Left kidney (tissue), 8 donors: ENCODE measurements around the gene KRTAP5-1. TPM values are rescaled to one million over a fixed set of nuclear protein-coding genes. Genes with fewer than 3 reads are reported as not detected.
"Not testable (repeated sequence)": the region's sequence is repeated elsewhere in the genome, so short reads cannot be mapped to it uniquely, and the experiment has no call there.

Experiments used
- DNase-seq: peaks from one replicate; pipeline ENCODE4 v3.0.0-alpha.2; 2013
- long read RNA-seq, 8 donors: transcript quantifications; one replicate each; lab custom pipeline, GENCODE V29; 2026
- polyA plus RNA-seq: library from polyadenylated mRNA; unstranded; fragments of 120-200 nt; gene quantifications from one replicate; pipeline ENCODE4 v1.2.1, GENCODE V29; 2013; ENCODE audit not compliant: insufficient read length

Gene KRTAP5-1, protein sequence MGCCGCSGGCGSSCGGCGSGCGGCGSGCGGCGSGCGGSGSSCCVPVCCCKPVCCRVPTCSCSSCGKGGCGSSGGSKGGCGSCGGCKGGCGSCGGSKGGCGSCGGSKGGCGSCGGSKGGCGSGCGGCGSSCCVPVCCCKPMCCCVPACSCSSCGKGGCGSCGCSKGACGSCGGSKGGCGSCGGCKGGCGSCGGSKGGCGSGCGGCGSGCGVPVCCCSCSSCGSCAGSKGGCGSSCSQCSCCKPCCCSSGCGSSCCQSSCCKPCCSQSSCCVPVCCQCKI
- 0.35 TPM for polyA plus RNA-seq
- long read RNA-seq, donor 1, result 0 reads
- long read RNA-seq, donor 2, result 0 reads
- long read RNA-seq, donor 3, result 0 reads
- long read RNA-seq, donor 4, result 0 reads
- long read RNA-seq, donor 5, partial matches to known transcripts, result 0 of 1 reads
- long read RNA-seq, donor 5, other reads (novel, unspliced or antisense), result 0 of 1 reads
- long read RNA-seq, donor 6, result 0 reads
- long read RNA-seq, donor 7, result 0 reads
- long read RNA-seq, donor 8, result 0 reads

DNA sequence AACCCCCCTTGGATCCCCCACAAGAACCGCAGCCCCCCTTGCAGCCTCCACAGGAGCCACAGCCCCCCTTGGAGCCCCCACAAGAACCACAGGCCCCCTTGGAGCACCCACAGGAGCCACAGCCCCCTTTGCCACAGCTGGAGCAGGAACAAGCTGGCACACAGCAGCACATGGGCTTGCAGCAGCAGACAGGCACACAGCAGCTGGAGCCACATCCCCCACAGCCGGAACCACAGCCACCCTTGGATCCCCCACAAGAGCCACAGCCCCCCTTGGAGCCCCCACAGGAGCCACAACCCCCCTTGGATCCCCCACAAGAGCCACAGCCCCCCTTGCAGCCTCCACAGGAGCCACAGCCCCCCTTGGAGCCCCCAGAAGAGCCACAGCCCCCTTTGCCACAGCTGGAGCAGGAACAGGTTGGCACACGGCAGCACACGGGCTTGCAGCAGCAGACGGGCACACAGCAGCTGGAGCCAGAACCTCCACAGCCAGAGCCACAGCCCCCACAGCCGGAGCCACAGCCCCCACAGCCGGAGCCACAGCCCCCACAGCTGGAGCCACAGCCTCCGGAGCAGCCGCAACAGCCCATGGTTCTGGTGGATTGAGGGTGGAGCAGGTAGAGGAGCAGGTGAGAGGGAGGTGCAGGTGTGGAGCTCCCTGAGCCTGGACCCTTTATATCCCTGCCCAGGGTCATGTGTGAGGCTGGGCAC, at the start of gene KRTAP5-1:
Gene KRTAP5-1, minus strand, starts transcription at position 623 of the 710 bp plus-strand sequence. Its CDS starts 34 bp downstream, at position 589.
- not testable (repeated sequence) for DNase-seq

DNA sequence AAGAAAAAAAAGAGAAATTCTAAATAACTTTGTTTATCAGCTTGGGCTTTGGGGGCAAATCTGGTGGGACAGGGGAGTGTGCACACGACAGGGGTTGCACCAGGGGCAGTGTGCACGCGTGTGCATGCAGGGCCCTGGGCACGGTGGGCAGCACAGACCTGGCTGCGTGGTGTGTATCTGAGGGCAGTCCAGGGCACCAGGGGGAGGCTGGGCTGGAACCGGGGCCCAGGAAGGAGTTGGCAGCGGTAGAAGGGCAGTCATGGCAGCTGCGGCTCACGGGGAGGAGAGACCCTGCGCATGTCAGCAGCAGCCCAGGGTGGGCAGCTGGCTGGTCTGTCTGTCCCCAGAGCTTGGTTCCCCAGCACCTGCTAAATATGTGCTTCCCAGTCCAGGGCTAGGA, 48.8 kb upstream of the KRTAP5-1 start:
- no peak for DNase-seq

DNA sequence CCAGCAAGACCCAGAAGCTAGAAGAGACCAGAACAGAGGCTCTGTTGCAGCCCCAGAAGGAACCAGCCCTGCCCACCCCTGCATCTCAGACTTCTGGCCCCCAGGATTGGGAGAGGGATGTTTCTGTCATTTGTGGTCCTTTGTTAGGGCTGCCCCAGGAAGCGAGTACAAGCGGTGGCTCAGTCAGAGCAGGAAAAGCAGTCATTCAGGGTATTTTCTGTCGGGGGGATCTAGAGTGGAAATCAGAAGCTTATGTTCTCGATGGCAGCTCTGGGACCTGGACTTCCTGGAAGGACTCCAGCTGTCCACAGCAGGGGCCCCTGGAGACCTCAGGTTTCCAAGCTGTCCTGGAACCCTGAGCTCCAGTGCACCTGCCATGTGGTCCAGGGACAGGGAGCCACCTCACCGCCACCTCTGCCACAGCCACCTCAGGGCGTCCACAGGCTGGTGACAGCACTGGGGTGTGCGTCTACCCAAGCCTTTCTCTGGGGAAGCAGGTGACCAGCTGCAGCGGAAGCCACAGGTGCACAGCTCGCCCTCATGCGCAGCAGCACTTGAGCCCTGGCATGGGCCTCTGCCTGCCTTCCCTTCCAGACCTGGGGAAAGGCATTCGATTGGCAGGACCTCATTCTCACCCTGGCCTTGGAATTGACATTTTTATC, 47.1 kb upstream of the KRTAP5-1 start:
- DNase-seq, result no peak

DNA sequence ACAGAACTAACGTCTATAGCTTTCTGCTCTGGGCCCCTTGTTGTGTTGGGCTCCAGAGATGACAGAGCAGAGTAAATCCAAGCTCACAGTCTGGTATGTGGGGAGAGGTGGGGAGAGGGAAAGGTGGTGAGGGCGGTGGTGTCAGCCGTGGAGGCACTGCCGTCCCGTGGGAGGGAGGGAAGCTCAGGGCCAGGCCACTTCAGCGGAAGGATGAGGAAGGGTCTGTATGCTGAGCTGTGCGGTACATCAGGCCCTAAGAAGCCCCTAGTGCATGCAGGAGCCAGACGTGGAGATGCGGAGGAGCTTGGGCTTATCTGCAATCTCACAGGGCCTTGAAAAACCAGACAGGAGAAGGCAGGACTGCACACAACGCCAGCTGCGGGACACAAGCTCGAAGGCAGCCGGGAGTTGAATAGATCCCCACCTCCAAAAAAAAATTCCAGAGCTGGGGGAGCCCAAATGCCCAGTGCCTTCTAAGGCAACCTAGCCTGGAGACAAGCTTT, 46.0 kb upstream of the KRTAP5-1 start:
- no peak for DNase-seq

DNA sequence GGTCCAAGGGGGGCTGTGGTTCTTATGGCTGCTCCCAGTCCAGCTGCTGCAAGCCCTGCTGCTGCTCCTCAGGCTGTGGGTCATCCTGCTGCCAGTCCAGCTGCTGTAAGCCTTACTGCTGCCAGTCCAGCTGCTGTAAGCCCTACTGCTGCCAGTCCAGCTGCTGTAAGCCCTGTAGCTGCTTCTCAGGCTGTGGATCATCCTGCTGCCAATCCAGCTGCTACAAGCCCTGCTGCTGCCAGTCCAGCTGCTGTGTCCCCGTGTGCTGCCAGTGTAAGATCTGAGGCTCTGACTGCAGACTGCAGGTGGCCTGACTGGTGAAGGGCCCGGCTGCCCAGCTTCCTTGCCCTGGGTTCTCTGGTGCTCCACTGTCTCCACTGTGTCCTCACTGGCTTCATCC, 45.2 kb upstream of the KRTAP5-1 start:
- DNase-seq, result no peak

DNA sequence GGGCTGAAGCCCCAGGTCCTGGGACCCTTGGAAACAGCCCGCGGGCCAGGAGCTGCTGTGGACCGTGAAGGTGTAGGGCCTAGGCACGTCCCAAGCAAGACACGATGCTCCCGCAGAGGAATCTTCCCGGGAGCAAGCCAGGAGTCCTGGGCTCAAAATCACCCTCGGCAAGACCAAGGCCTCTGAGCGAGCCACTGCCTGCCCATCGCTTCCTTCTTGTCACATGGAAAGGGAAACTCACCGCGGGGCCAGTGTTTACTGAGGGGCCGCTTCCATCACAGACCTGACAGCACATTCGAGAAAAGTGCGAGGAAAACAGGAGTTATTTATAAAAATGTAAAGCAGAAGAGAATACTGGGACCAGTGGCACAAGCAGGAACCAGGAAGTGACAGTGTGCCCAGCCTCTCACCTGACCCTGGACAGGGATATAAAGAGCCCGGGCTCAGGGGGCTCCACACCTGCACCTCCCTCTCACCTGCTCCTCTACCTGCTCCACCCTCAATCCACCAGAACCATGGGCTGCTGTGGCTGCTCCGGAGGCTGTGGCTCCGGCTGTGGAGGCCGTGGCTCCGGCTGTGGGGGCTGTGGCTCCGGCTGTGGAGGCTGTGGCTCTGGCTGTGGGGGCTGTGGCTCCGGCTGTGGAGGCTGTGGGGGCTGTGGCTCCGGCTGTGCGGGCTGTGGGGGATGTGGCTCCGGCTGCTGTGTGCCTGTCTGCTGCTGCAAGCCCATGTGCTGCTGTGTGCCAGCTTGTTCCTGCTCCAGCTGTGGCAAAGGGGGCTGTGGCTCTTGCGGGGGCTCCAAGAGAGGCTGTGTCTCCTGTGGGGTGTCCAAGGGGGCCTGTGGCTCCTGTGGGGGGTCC, 44.5 kb upstream of the KRTAP5-1 start, which contains the start of gene KRTAP5-5:
Gene KRTAP5-5, plus strand, starts transcription at position 450 of the 860 bp plus-strand sequence. Its CDS starts 66 bp downstream, at position 516.
- no peak for DNase-seq

DNA sequence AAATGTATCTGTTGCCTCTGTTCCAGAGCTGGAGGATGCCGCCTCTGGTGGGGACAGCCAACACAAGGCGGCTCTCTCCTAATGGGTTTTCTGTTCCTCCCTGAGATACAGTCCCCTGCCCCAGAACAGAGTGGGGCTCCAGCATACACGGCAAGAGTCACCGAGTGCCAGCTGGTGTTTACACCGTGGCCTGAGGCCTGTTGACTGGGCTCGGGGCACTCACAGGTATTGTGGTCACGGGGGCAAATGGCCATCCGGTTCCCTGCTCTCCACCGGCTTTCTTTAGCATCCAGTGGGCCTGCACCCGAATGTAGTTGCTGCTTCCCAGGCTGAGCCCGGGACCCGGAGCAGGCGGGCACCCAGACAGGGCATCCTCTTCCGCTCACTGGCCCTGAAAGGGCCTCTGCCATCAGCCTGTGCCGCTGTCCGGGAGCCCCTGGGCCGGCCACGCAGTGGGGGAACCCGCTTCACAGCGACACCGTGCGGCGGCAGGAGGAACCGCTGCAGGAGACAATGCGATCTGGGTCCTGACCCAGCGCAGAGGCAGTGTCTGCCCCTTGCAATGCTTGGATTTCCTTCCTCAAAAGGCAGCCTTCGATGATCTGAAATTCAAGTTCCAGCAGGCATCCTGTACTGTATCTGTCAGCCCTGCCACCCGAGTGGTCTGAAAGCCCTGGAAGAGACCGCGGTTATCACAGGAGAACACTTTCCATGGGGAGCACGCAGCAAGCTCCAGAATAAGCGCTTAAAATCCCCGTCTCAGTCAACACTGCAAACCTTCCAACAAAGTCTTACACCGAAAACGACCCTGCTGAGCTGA, 43.6 kb upstream of the KRTAP5-1 start:
- DNase-seq, result no peak

DNA sequence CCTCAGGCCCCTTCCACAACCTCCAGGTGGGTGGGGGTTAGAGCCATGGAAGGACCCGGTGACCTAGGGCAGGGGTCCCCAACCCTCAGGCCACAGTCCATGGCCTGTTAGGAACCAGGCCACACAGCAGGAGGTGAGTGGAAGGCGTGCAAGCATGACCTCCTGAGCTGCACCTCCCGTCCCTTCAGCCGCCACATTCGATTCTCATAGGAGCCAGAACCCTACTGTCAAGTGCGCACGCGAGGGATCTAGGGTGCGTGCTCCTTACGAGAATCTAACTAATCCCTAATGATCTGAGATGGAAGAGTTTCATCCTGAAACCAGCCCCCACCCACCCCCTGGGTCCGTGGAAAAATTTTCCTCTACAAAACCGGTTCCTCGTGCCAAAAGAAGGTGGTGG, 40.5 kb upstream of the KRTAP5-1 start:
- no peak for DNase-seq

DNA sequence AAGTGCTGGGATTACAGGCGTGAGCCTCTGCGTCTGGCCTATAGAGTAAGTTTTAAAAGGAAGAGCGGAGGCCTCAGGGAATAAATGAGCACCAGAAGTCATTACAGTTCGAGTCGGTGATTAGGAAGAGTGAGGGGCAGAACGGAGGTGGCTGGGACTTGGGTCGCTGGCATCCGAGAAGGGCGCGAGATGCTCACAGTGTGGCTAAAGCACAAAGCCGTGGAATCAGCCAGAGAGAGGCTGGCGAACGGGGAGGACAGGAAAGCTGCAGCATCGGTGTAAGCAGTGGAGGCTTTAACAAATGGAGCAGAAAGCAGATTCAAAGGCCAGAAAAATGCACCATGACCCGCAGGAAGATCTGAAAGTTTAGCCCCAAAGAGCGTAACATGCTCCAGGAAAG, 39.5 kb upstream of the KRTAP5-1 start:
- no peak for DNase-seq

DNA sequence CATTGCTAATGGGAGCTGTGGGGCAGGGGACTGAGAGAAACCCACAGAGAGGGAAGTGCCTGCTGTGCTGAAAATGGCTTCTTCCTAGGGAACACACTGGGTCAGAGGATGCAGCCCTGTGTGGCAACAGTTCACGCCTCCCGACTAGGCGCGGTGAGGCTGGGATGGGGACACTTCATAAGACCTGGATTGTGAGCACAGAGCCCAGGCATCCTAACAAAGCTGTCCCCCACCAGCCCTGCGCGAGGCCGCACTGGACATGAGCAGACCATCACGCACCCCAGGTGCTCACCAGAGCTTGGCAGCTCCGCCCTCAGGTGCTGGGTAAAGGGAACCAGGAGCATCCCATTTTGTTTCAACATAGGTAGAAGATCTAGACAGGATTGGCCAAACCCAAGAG, 38.6 kb upstream of the KRTAP5-1 start:
- no peak for DNase-seq

DNA sequence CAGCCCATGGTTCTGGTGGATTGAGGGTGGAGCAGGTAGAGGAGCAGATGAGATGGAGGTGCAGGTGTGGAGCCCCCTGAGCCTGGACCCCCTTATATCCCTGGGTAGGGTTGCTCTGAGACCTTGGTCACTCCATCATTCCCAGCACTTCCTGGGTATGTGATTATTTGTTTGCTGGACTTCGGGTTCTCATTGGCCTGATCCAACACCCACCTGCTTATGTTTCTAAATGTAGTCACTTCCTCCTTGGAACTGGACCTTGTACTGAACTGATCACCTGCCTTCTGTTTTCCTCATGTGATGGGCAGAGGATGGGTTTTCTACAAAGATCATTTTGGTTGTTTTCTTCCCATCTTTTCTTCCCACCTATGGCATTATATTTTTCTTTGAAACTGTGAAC, 37.0 kb upstream of the KRTAP5-1 start, which contains the start of gene KRTAP5-4:
Gene KRTAP5-4, minus strand, starts transcription at position 53 of the 400 bp plus-strand sequence. Its CDS starts 45 bp downstream, at position 8.
- DNase-seq, result no peak

DNA sequence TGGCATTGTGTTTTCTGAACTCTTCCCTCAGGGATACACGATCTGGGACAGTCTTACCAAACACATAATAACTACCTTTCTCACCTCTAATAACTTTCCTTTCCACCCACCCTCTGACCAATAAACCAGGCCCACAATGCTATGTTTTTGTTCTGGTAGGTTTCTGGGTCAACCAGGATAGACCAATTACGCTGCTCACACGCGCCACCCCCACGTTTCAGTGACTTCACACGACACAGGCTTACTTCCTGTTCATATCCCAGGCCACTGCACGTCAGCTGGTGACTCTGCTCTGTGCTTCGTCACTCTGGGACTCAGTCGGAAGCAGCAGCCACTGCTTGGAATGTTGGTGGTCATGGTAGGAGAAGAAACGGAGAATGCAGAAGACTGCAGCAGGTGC, 34.4 kb upstream of the KRTAP5-1 start:
- no peak for DNase-seq

DNA sequence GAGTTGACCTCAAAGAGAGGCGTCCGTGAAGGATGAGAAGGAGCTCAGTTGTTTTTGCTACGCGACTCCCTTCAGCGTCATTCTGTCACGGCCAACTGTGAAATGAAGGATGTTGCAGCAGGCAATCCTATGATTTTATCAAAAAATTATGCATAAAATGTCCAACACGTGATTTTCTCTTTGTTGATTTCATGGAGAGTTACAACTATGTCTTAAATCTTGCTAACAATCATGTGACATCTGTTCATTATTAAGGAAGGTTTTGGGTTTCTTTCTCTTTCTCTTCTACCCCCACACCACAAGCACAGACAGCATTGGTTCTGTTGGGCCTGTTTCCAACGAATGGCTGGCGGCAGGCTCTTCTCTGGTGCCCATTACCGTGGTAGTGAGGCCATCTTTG, 33.1 kb upstream of the KRTAP5-1 start:
- DNase-seq, result no peak

DNA sequence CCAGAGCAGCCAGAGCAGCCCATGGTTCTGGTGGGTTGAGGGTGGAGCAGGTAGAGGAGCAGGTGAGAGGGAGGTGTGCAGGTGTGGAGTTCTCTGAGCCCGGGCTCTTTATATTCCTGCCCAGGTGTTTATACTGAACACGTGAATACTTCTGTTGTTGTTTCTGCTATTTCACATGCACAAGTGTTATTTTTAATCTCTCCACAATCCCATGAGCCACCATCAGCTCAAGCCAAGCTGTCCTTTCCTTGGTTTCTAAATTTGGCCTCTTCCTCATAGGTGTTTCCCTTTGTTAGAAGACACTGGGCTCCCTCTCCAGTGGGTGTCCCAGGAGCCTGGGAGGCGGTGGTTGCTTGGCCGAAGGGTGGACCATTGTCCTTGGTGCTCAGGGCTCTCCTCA, 23.3 kb upstream of the KRTAP5-1 start, which contains the start of gene KRTAP5-3:
Gene KRTAP5-3, minus strand, starts transcription at position 101 of the 400 bp plus-strand sequence. Its CDS starts 78 bp downstream, at position 23.
- no peak for DNase-seq

DNA sequence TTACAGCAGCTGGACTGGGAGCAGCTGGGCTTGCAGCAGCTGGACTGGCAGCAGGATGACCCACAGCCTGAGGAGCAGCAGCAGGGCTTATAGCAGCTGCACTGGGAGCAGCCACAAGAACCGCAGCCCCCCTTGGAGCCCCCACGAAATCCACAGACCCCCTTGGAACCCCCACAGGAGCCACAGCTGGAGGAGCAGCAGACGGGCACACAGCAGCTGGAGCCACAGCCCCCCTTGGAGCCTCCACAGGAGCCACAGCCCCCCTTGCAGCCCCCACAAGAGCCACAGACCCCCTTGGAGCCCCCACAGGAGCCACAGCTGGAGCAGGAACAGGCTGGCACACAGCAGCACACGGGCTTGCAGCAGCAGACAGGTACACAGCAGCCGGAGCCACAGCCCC, 22.8 kb upstream of the KRTAP5-1 start:
- DNase-seq, result not testable (repeated sequence)

DNA sequence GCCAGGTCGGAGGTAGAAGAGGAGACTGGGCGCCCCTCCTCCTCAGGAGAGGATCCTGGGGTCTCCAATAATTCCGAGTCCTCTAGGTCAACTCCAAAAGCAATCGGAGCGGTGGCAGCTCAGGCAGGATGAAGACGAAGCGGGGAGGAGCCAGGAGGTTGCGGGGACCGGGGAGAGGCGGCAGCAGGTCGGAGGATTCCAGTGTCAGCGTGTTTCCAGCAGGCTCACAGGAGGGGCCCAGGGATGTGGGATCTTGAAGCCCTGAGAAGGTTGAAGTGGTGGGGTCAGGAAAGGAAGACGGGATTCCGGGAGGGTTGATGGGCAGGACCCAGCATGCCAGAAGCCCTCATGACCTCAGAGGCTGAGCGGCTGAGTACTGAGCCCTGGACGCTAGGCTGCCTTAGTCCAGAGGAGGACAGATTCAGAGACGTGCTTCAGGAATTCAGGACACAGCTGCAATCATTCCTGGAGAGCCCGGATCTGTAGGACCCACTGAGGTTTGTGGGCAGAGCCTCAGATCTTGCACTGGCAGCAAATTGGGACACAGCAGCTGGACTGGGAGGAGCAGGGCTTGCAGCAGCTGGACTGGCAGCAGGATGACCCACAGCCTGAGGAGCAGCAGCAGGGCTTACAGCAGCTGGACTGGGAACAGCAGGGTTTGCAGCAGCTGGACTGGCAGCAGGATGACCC, 22.2 kb upstream of the KRTAP5-1 start:
- not testable (repeated sequence) for DNase-seq

DNA sequence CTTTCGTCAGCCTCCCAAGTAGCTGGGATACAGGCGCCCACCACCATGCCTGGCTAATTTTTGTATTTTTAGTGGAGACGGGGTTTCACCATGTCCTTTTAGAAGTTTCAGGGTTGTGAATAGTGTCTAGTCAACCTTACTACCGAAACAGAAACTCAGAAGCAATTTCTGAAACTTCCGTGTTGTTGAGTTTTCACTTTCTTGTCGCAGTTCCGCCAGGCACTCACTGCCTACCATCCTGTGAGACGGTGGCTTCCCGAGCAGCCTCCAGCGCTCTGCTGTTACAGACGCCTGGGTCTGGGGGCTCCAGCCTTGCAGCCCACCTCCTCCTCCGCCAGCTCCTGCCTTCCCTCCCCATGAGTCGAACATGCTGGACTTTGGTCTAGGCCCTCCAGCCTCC, 20.8 kb upstream of the KRTAP5-1 start:
- DNase-seq, result not testable (repeated sequence)

DNA sequence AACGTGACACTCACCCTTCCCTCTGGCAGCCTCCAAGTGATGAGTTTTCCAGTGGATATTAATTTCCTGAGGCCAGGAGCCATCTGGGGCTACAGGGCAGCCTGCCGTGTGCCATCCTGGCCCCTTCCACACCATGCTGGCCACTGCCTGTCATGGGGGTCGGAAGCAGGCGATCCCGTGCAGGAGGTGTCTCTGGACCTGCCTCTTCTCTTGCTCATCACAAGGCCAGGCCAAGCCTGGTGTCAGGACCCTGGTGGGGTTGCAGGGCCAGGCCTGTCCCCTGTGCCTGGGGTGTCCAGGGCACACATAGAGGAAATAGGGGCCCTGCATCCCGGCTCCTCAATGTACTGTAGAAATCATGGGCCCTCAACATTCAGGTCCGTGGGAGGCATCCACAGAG, 19.6 kb upstream of the KRTAP5-1 start:
- DNase-seq, result no peak

DNA sequence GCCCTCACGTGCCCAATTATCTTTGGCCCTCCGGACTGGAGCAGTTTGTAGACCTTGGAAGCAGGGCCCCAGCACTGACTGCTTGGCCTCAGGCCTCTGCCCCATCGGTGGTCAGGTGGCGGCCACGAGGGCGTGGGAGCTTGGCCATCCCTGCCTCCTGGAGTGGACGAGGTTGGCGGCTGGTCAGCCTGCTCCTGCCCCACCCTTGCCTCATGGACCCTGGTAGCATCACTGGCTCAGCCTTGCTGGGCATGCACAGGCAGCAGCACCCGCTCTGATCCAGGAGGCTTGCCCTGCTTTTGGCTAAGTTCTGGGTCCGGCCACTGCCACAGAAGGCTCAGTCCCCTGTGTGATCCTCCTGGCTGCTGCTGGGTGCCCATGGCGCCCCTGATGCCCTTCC, 19.1 kb upstream of the KRTAP5-1 start:
- no peak for DNase-seq

DNA sequence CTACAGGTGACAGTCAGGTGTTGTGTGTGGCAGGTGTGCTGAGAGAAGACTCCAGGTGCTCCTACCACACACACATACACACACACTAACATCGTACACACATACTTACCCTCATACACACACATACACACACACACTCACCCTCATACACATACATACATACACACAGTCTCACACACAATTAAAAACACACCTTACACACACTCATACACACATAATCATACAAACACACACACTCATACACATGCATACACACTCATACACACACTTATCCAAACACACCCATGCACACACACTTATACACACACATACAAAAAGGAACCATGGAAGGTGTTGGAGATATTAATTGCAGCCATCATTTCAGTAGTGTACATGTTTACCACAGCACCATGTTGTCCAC, 18.5 kb upstream of the KRTAP5-1 start:
- DNase-seq, result no peak
